BJ (cell line): Measurements from ENCODE around the gene DLGAP1. TPM values are rescaled to one million over a fixed set of nuclear protein-coding genes. Genes with fewer than 3 reads are reported as not detected.

ENCODE experiments used
- CTCF ChIA-PET: fragments of 350-600 bp; formaldehyde crosslinking; extraction: SDS; loops from one replicate; lab custom pipeline; 2021; ENCODE audit warnings: antibody characterized with exemption, inconsistent platforms; lab: Yijun Ruan, JAX
- POLR2A ChIA-PET: fragments of 300-600 bp; sonication (Branson Sonifier 250); formaldehyde crosslinking; extraction: SDS; loops from one replicate; lab custom pipeline; 2021; ENCODE audit warnings: antibody characterized with exemption; lab: Charles Lee
- DNase-seq: peaks from one replicate; pipeline ENCODE4 v3.0.0-alpha.2; 2011; ENCODE audit warnings: low read depth
- H3K27me3 ChIP-seq: 2 replicates; pipeline ENCODE4 v1.6.0; 2011; ENCODE audit warnings: low read length; ENCODE audit not compliant: control insufficient read depth, insufficient read depth
- H3K36me3 ChIP-seq: 2 replicates; pipeline ENCODE4 v1.5.1; 2011; ENCODE audit warnings: low read length; ENCODE audit not compliant: control insufficient read depth, insufficient read depth
- H3K4me3 ChIP-seq: 2 replicates; pipeline ENCODE4 v1.5.1; 2011; ENCODE audit warnings: low read depth, mild to moderate bottlenecking, control low read depth, low read length
- CTCF ChIP-seq: IDR thresholded peaks from 2 replicates; pipeline ENCODE4 v1.5.1; 2011; ENCODE audit warnings: low read depth, mild to moderate bottlenecking, control low read depth, inconsistent platforms, low read length, moderate library complexity; ENCODE audit not compliant: insufficient read depth
- polyA plus RNA-seq: library from polyadenylated mRNA; depleted of rRNA; stranded (reverse); fragments of >200 nt; gene quantifications from 2 replicates; pipeline ENCODE4 v1.2.3, GENCODE V29; 2011

Gene DLGAP1
- polyA plus RNA-seq, 1 experiment, result 0.02 TPM

GRCh38 chr18:3481696-3482210 is 973.4 kb downstream of the DLGAP1 start:
- DNase-seq, result no peak
- ChIA-PET CTCF (interaction anchor here (0.5 to 1.7 kb wide), 12 partner anchors 7 to 136 kb away, joined by 3 to 5 read pairs (median 4); no protein-coding TSS in a partner anchor), POLR2A (no interaction called here)
- TF ChIP-seq CTCF, result peak; percentile 55
- no peaks in the 10 kb centered on the region for H3K27me3 ChIP-seq
- no peaks in the 10 kb centered on the region for H3K36me3 ChIP-seq
- H3K4me3 ChIP-seq, result no peak overlapping the region

GRCh38 chr18:3480827-3481573 is 974.1 kb downstream of the DLGAP1 start:
- DNase-seq, result no peak
- POLR2A ChIA-PET, result no interaction called here
- CTCF ChIA-PET, result interaction anchor here (1.3 to 1.7 kb wide), 4 partner anchors 14 to 105 kb away, joined by 3 to 5 read pairs (median 4); no protein-coding TSS in a partner anchor
- no peak for TF ChIP-seq CTCF
- Histone ChIP-seq H3K27me3 (no peaks in the 10 kb centered on the region), H3K36me3 (no peaks in the 10 kb centered on the region), H3K4me3 (no peak overlapping the region)

GRCh38 chr18:3479978-3480509 is 975.1 kb downstream of the DLGAP1 start:
- POLR2A ChIA-PET, result no interaction called here
- no peak overlapping the region for H3K4me3 ChIP-seq
- no peaks in the 10 kb centered on the region for H3K27me3 ChIP-seq
- no peaks in the 10 kb centered on the region for H3K36me3 ChIP-seq
- CTCF ChIA-PET, result interaction anchor here (0.6 kb wide), 2 partner anchors 45 to 56 kb away, joined by 3 read pairs; no protein-coding TSS in a partner anchor
- no peak for DNase-seq
- no peak for TF ChIP-seq CTCF

- Histone ChIP-seq H3K4me3 (no peak overlapping the region), H3K27me3 (no peaks in the 10 kb centered on the region), H3K36me3 (no peaks in the 10 kb centered on the region)
- no peak for TF ChIP-seq CTCF
- ChIA-PET POLR2A (no interaction called here), CTCF (interaction anchor here (1.1 to 1.6 kb wide), 2 partner anchors 11 to 19 kb away, joined by 4 to 8 read pairs; no protein-coding TSS in a partner anchor)
- DNase-seq, result no peak
Measured at GRCh38 chr18:3478262-3478978, 976.7 kb downstream of the DLGAP1 start.
